ENCODE data around the gene ITGB5. TPM values are rescaled to one million over a fixed set of nuclear protein-coding genes. Genes with fewer than 3 reads are reported as not detected.

Gene ITGB5
- total RNA-seq, 1 donor from 2014 or later: 74.7 TPM

- ATAC-seq: no peak
These were observed 70.1 kb downstream of the ITGB5 start for GRCh38 chr3:124817079-124817478.

GRCh38 chr3:124816206-124816605 is 71.0 kb downstream of the ITGB5 start:
- DNase-seq (ENCODE audit: low spot score) (no peak), ATAC-seq (no peak)

More at GRCh38 chr3:124817079-124817478, 70.1 kb downstream of the ITGB5 start:
- DNase-seq (ENCODE audit: low spot score): no peak

DNA sequence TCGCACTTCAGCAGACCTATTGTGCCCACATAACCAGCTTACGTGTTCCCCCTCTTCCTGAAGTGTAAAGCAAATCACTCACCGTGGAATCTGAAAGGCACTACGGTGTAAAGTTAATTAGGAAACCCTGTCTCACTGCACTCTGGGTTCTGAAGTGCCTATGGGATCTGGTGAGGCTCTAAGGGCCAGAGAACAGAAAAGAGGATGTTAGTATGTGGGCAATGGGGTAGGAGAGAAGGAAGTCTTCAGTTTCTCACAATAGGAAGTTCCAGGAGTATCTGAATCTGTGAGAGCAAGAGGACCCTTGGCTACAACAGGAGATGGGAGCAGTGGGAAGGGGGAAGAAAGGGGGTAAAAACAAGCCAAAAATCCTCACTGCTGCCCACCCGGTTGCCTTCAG is 71.4 kb downstream of the ITGB5 start:
- ATAC-seq: no peak
- DNase-seq (ENCODE audit: low spot score): no peak

DNA sequence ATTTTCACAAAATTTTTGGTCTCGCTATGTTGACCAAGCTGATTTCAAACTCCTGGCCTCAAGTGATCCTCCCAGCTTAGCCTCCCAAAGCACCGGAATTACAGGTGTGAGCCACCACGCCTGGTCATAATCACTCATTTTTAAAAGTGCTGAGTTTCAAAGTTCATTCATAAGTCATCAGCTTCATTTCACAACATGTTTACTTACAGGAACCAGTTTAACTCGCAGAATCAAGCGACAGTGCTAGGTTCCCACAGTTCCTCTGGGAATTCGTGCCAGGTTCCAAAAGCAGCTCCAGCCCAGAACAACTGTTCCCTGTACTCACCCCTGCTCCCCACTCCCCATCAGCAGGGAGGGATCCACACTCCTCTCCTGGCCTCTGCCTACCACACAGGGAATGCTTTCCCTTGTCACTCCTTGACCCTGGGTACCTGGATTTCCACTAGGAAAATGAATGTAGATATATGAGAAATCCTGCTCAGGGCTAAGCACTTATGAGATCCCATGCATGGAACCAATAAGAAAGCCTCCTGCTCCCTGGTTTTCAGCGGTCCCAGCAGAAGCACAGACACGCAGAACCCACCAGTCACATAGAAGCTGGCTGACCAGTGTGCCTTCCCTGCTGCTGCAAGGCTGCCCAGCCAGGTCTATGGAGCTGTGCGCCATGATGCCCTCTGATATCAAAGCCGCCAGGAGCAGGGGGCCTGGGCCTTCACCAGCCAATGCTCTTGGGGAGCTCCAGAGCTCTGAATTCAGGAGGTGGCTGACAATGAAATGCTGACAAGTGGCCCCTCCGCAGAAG is 72.3 kb downstream of the ITGB5 start:
- ATAC-seq (peak; percentile 79), DNase-seq (ENCODE audit: low spot score) (peak; percentile 84)

DNA sequence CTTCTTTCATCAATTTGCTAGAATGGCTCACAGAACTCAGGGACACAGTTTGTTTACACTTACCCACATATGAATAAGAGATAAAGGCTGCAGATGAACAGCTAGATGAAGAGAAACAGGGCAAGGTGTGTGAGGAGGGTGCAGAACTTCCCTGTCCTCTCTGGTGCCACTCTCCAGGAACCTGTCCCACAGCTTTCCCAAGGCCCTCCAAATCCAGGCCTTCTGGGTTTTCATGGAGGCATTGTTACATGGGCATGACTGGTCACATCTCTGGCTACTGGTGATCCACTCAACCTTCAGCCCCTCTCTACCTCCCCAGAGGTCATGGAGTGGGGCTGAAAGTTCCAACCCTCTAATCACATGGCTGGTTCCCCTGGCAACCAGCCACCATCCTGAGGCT is 73.6 kb downstream of the ITGB5 start:
- ATAC-seq (no peak), DNase-seq (ENCODE audit: low spot score) (no peak)

GRCh38 chr3:124812291-124813265 is 74.6 kb downstream of the ITGB5 start:
- DNase-seq (ENCODE audit: low spot score): peak; percentile 85

GRCh38 chr3:124811436-124811835 is 75.7 kb downstream of the ITGB5 start:
- ATAC-seq: no peak
- DNase-seq (ENCODE audit: low spot score): no peak

More at GRCh38 chr3:124812291-124813265, 74.6 kb downstream of the ITGB5 start:
- peak; percentile 72 for ATAC-seq

GRCh38 chr3:124810970-124811369 is 76.2 kb downstream of the ITGB5 start:
- DNase-seq (ENCODE audit: low spot score): no peak
- ATAC-seq: peak; percentile 57

GRCh38 chr3:124809039-124809438 is 78.1 kb downstream of the ITGB5 start:
- no peak for ATAC-seq
- no peak for DNase-seq (ENCODE audit: low spot score)

GRCh38 chr3:124805671-124806070 is 81.5 kb downstream of the ITGB5 start:
- DNase-seq (ENCODE audit: low spot score): no peak
- ATAC-seq: no peak

- DNase-seq (ENCODE audit: low spot score): no peak
- no peak for ATAC-seq
These were observed 82.3 kb downstream of the ITGB5 start for GRCh38 chr3:124804875-124805274.

DNA sequence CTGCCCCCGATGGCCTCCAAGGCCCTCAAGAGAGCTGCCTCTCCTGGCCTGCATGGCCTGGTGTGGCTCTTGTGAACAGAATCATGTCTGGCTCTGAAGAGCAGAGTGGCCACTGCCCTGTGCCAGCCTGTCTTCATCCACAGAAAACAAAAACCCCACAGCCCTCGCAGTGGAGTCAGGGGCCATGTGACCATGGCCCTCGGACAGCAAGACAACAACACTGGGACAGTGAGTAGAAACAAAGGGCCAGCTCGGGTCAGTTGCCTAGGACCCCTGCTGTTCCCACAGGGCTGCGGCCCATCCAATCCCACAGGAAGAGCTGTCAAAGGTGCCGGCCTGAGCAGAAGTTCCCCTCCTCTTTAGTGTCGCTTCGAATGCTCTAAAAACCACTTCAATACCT is 84.5 kb downstream of the ITGB5 start:
- DNase-seq (ENCODE audit: low spot score): no peak
- ATAC-seq: no peak

DNA sequence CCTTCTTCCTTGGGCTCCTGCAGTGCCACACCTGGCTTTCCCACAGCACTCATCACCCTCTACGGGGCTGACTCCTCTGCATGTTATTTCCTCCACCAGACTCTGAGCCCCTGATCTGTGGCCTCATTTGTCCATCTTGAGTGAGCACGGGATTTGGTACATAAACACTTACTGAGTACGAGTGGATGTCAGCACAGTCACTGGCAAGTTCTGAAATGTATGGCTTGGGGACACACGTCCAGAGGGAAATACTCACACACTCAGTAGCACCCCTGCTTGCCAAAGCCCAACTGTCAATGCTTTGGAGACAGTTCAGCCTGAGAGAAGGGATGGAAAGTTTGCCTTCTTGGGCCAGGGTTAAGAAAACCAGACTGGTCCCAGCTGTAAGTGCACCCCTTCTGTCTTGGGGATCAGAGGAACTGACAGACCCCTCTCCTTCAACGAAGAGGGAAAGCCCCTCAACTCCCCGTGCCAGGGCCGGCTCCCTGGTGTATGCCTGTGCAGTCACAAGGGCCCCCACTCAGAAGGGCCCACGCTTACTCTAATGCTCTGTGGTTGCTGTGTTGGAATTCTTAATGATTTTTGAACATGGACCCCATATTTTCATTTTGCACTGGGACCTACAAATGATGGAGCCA is 85.0 kb downstream of the ITGB5 start:
- no peak for ATAC-seq
- DNase-seq (ENCODE audit: low spot score): no peak

- ATAC-seq: peak; percentile 85
These were observed 86.5 kb downstream of the ITGB5 start for GRCh38 chr3:124800511-124801258.

DNA sequence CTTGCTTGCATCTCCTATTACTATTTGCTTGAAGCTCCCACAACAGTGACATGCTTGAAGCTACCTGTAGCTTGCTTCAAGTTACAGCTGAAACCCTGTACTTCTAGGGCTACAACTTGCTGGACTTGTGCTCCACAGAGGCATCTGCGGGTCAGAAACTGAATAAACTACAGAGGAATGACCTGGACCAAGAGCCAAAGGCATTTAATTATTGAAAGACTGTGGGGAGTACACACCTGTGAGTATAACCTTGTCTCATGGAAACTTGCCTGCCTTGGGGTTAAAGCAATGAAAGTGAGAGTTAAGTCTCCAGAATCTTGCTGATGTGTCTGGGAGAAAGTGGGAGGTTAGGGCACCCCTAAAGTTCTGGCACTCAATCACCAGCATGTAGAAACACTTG is 87.1 kb downstream of the ITGB5 start:
- no peak for DNase-seq (ENCODE audit: low spot score)
- peak; percentile 77 for ATAC-seq

More at GRCh38 chr3:124800511-124801258, 86.5 kb downstream of the ITGB5 start:
- DNase-seq (ENCODE audit: low spot score): peak; percentile 77

DNA sequence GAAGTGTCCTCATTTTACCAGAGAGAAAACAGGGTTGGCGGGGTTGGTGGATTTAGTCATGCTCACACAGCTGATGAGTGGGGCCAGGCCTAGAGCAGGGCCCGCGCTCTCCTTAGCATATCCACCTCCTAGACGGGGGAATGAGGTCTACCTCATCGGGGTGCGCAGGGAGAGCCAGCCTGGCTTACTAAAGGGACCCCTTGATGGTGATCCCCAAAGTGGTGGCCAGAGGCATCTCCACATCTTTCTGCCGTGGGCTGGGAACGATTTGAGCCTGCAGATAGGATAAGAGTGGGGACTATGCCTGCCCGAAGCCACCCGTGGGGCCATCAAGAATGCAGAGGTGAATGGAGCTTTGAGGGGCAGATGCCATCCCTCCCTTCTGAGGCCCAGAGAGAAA is 87.5 kb downstream of the ITGB5 start:
- no peak for ATAC-seq
- no peak for DNase-seq (ENCODE audit: low spot score)

GRCh38 chr3:124797426-124797945 is 89.7 kb downstream of the ITGB5 start:
- ATAC-seq (no peak), DNase-seq (ENCODE audit: low spot score) (no peak)

- DNase-seq (ENCODE audit: low spot score) (no peak), ATAC-seq (no peak)
These were observed 90.7 kb downstream of the ITGB5 start for GRCh38 chr3:124796477-124796876.

DNA sequence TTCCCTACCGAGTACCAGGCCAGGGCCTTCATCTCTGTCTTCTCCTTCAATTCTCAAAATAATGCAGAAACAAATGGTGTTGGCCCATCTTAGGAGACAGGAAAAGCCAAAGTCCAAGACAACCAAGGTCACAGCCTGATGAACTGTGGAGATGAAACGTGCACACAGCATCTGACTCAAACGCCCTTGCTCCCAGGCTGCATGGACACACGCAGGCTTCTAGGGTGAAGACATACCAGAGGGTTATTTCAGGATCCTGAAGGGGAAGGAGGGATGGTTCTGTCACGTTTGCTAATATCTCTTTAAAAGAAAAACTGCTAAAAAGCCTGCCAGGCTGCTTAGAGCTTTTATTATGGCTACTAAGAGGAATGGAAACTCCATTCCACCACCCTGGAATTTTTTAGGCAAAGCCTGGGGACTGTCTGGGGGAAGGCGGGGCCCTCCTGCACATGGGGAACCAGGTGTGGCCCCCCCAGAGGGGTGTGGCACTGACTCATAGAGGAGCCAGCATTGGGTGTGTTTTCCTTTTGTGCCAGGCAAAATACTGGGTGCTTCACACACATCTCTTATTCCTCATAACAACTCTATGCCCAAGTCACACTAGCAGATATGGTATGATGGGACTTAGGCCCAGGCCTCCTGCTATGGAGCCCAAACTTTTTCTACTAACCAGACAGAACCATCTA is 94.0 kb downstream of the ITGB5 start:
- no peak for ATAC-seq
- no peak for DNase-seq (ENCODE audit: low spot score)
